Osteocyte (in vitro differentiated cells): ENCODE data around the gene CACNA1C. TPM values are rescaled to one million over a fixed set of nuclear protein-coding genes. Genes with fewer than 3 reads are reported as not detected.

Experiments
- DNase-seq: peaks from one replicate; pipeline ENCODE4 v3.0.0; 2021; ENCODE audit warnings: mixed read lengths; ENCODE audit not compliant: unreplicated experiment; ENCODE audit errors: extremely low spot score
- H3K27ac Mint-ChIP-seq: one replicate; pipeline ENCODE4 v1.8.0; 2021; ENCODE audit warnings: mild to moderate bottlenecking, mixed read lengths; ENCODE audit not compliant: unreplicated experiment
- H3K27me3 Mint-ChIP-seq: one replicate; pipeline ENCODE4 v1.8.0; 2021; ENCODE audit warnings: mixed read lengths; ENCODE audit not compliant: unreplicated experiment
- H3K36me3 Mint-ChIP-seq: one replicate; pipeline ENCODE4 v1.8.0; 2021; ENCODE audit warnings: mixed read lengths; ENCODE audit not compliant: unreplicated experiment
- H3K4me1 Mint-ChIP-seq: one replicate; pipeline ENCODE4 v1.8.0; 2021; ENCODE audit warnings: mixed read lengths; ENCODE audit not compliant: unreplicated experiment
- H3K4me3 Mint-ChIP-seq: one replicate; pipeline ENCODE4 v1.8.0; 2021; ENCODE audit warnings: mild to moderate bottlenecking, moderate library complexity, mixed read lengths; ENCODE audit not compliant: unreplicated experiment
- H3K9me3 Mint-ChIP-seq: one replicate; pipeline ENCODE4 v1.8.0; 2021; ENCODE audit warnings: mixed read lengths; ENCODE audit not compliant: unreplicated experiment
- CTCF ChIP-seq: fragments of 200-600 bp; sonication (generic); IDR thresholded peaks from 2 replicates; pipeline ENCODE4 v1.5.0; 2021; ENCODE audit warnings: antibody characterized with exemption, mild to moderate bottlenecking, moderate library complexity
- total RNA-seq: library from RNA; stranded (reverse); gene quantifications from 2 replicates; pipeline ENCODE4 v1.2.1, GENCODE V29; 2021

CACNA1C gene
- total RNA-seq, 1 donor from 2014 or later: 67.4 TPM

GRCh38 chr12:2693244-2693860 is 640.6 kb downstream of the CACNA1C start:
- Mint-ChIP-seq H3K27me3 (no peaks in the 10 kb centered on the region), H3K4me3 (no peak overlapping the region)
- no peak for DNase-seq

GRCh38 chr12:2693980-2694610 is 641.3 kb downstream of the CACNA1C start:
- Mint-ChIP-seq H3K36me3 (peaks cover 48% of the 10 kb centered on the region), H3K27ac (no peak overlapping the region), H3K4me1 (peaks cover 10% of the 10 kb centered on the region), H3K27me3 (no peaks in the 10 kb centered on the region), H3K4me3 (no peak overlapping the region), H3K9me3 (peaks cover 17% of the 10 kb centered on the region)
- no peak for DNase-seq
- no peak for TF ChIP-seq CTCF

More at GRCh38 chr12:2693244-2693860, 640.6 kb downstream of the CACNA1C start:
- H3K9me3 Mint-ChIP-seq: peaks cover 13% of the 10 kb centered on the region
- H3K27ac Mint-ChIP-seq: no peak overlapping the region
- H3K36me3 Mint-ChIP-seq: peaks cover 50% of the 10 kb centered on the region
- TF ChIP-seq CTCF: no peak
- H3K4me1 Mint-ChIP-seq: peaks cover 10% of the 10 kb centered on the region

- peaks cover 21% of the 10 kb centered on the region for H3K9me3 Mint-ChIP-seq
- peaks cover 36% of the 10 kb centered on the region for H3K36me3 Mint-ChIP-seq
- no peak for DNase-seq
- no peaks in the 10 kb centered on the region for H3K27me3 Mint-ChIP-seq
- peaks cover 6% of the 10 kb centered on the region for H3K4me1 Mint-ChIP-seq
- no peak overlapping the region for H3K4me3 Mint-ChIP-seq
- TF ChIP-seq CTCF: no peak
- H3K27ac Mint-ChIP-seq: no peak overlapping the region
These were observed 643.3 kb downstream of the CACNA1C start for GRCh38 chr12:2696136-2696535.

GRCh38 chr12:2697057-2697800 is 644.4 kb downstream of the CACNA1C start:
- Mint-ChIP-seq H3K9me3 (peaks cover 21% of the 10 kb centered on the region), H3K27me3 (no peaks in the 10 kb centered on the region), H3K36me3 (peaks cover 31% of the 10 kb centered on the region), H3K27ac (no peak overlapping the region), H3K4me1 (peaks cover under 1% of the 10 kb centered on the region), H3K4me3 (no peak overlapping the region)
- no peak for DNase-seq
- no peak for TF ChIP-seq CTCF

GRCh38 chr12:2698566-2698965 is 645.8 kb downstream of the CACNA1C start:
- Mint-ChIP-seq H3K4me1 (no peaks in the 10 kb centered on the region), H3K36me3 (peaks cover 22% of the 10 kb centered on the region), H3K4me3 (no peak overlapping the region), H3K9me3 (peaks cover 21% of the 10 kb centered on the region), H3K27ac (no peak overlapping the region), H3K27me3 (no peaks in the 10 kb centered on the region)
- no peak for TF ChIP-seq CTCF
- DNase-seq: no peak
